Measurements from ENCODE around the gene POFUT2.

- no peak for TF ChIP-seq TAF1 (IDR thresholded peaks at IDR 0.05; ENCODE audit: borderline replicate concordance, insufficient read depth, low read length)
- no peak for TF ChIP-seq POLR2AphosphoS5 (IDR thresholded peaks at IDR 0.05; ENCODE audit: low read depth, low read length)
- no peak for TF ChIP-seq REST (IDR thresholded peaks at IDR 0.05; ENCODE audit: insufficient read depth in 1 of 2, low read depth in 2 of 2, low read length in 2 of 2)
- no peak for TF ChIP-seq SIN3A (IDR thresholded peaks at IDR 0.05; ENCODE audit: borderline replicate concordance, insufficient read depth, low read length)
Measured at GRCh38 chr21:45305836-45306235, 18.1 kb upstream of the POFUT2 start.

Data from PFSK-1 (cell line).